Measurements from ENCODE around the gene LIX1. TPM values are rescaled to one million over a fixed set of nuclear protein-coding genes. Genes with fewer than 3 reads are reported as not detected.
"Not testable (repeated sequence)": the region's sequence is repeated elsewhere in the genome, so short reads cannot be mapped to it uniquely, and the experiment has no call there.

The LIX1 gene
- total RNA-seq, result 1 to 10 TPM in 3 of 4 donors, under 1 TPM in 1; 0.99 to 3.6 (median 2.1) TPM
- polyA plus RNA-seq, result under 1 TPM in 1 of 3 donors, not detected in 2; 0.54 TPM

GRCh38 chr5:97142521-97143254, at the start of gene LIX1:
LIX1 (minus strand) TSS chr5:97142611; CDS start chr5:97142576, 35 bp downstream.
- intact Hi-C loops (cut with DNase I), result no loop called here
- Histone ChIP-seq H3K4me3 (no peak within 1 kb of the TSS), H3K27me3 (no peaks in the 10 kb centered on the region), H3K36me3 (no peaks in the 10 kb centered on the region), H3K27ac (no peak within 1 kb of the TSS), H3K4me1 (peaks cover 0 to 5% (median 0%) of the 10 kb centered on the region in 4 donors), H3K9me3 (no peaks in the 10 kb centered on the region)
- WGBS, 2 donors, result 32 to 50% methylated on average over 6 of the region's 6 CpGs
- TF ChIP-seq POLR2AphosphoS5 (IDR thresholded peaks at IDR 0.05), result no peak
- TF ChIP-seq, protein P1, sequence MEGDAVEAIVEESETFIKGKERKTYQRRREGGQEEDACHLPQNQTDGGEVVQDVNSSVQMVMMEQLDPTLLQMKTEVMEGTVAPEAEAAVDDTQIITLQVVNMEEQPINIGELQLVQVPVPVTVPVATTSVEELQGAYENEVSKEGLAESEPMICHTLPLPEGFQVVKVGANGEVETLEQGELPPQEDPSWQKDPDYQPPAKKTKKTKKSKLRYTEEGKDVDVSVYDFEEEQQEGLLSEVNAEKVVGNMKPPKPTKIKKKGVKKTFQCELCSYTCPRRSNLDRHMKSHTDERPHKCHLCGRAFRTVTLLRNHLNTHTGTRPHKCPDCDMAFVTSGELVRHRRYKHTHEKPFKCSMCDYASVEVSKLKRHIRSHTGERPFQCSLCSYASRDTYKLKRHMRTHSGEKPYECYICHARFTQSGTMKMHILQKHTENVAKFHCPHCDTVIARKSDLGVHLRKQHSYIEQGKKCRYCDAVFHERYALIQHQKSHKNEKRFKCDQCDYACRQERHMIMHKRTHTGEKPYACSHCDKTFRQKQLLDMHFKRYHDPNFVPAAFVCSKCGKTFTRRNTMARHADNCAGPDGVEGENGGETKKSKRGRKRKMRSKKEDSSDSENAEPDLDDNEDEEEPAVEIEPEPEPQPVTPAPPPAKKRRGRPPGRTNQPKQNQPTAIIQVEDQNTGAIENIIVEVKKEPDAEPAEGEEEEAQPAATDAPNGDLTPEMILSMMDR (IDR thresholded peaks at IDR 0.05), result peak; percentile 12 to 64 (median 54)
- no peak for DNase-seq

DNA sequence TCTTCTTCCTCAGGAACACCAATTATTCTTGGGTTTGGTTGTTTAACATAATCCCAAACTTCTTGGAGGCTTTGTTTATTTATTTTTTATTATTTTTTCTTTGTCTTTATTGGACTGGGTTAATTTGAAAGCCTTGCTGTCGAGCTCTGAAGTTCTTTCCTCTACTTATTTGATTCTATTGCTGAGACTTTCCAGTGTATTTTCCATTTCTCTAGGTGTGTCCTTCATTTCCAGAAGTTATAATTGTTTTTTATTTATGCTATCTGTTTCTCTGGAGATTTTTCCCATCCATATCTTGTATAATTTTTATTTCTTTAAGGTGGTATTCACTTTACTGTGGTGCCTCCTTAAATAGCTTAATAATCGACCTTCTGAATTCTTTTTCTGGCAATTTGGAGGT, 49.5 kb upstream of the LIX1 start:
- H3K27ac ChIP-seq, result no peak overlapping the region
- H3K27me3 ChIP-seq, result no peaks in the 10 kb centered on the region
- H3K36me3 ChIP-seq, result no peaks in the 10 kb centered on the region
- H3K4me1 ChIP-seq, result no peaks in the 10 kb centered on the region
- DNase-seq, result no peak
- intact Hi-C loops (cut with DNase I), result no loop called here
- H3K4me3 ChIP-seq, result no peak overlapping the region
- TF ChIP-seq EP300 (IDR thresholded peaks at IDR 0.05), result no peak
- no peak for TF ChIP-seq POLR2AphosphoS5 (IDR thresholded peaks at IDR 0.05)
- TF ChIP-seq, protein P1 (IDR thresholded peaks at IDR 0.05), result no peak
- TF ChIP-seq POLR2A (IDR thresholded peaks at IDR 0.05), result no peak
- 83 to 90% methylated on average over 2 of the region's 2 CpGs for WGBS, 2 donors
- H3K9me3 ChIP-seq, result peaks cover 0 to 3% (median 0%) of the 10 kb centered on the region in 4 donors

DNA sequence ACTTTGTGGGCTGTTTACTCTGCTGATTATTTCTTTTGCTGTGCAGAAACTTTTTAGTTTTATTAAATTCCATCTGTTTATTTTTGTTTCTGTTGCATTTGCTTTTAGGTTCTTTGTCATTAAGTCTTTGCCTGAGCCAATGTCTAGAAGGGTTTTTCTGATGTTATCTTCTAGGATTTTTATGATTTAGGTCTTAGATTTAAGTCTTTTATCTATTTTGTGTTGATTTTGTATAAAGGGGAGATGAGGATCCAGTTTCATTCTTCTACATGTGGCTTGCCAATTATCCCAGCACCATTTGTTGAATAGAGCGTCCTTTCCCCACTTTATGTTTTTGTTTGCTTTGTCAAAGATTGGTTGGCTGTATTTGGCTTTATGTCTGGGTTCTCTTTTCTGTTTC, 47.1 kb upstream of the LIX1 start:
- H3K9me3 ChIP-seq; DNase-seq; H3K27me3 ChIP-seq; H3K4me3 ChIP-seq; H3K4me1 ChIP-seq; H3K36me3 ChIP-seq; intact Hi-C loops (cut with DNase I); H3K27ac ChIP-seq: not testable (repeated sequence)
- WGBS, 2 donors, result 91 to 94% methylated on average over 1 of the region's 1 CpG

GRCh38 chr5:97183930-97184213, 41.5 kb upstream of the LIX1 start:
- Histone ChIP-seq H3K36me3 (peaks cover 0 to 2% (median under 1%) of the 10 kb centered on the region in 4 donors), H3K27me3 (no peaks in the 10 kb centered on the region), H3K9me3 (no peaks in the 10 kb centered on the region), H3K27ac (peak overlapping the region; percentile 87 to 90 (median 89)), H3K4me3 (peak overlapping the region; percentile 64 to 86 (median 78)), H3K4me1 (peaks cover 0 to 31% (median 18%) of the 10 kb centered on the region in 4 donors)
- intact Hi-C loops (cut with DNase I), result loop anchor here (2.0 to 5.0 kb wide), 3 partner anchors 437 to 1591 kb away; partner anchors contain the start of gene CAST
- TF ChIP-seq, protein P1 (IDR thresholded peaks at IDR 0.05), result no peak
- TF ChIP-seq POLR2A (IDR thresholded peaks at IDR 0.05) (no peak), EP300 (IDR thresholded peaks at IDR 0.05) (no peak), POLR2AphosphoS5 (IDR thresholded peaks at IDR 0.05) (no peak)
- no peak for DNase-seq
- 41 to 53% methylated on average over 6 of the region's 6 CpGs for WGBS, 2 donors

- 0% methylated on average over 44 of the region's 44 CpGs for WGBS, 2 donors
Measured at GRCh38 chr5:97183100-97183929, 40.9 kb upstream of the LIX1 start, which contains the start of gene RIOK2. RIOK2 (minus strand) TSS chr5:97183247; CDS start chr5:97183191, 56 bp downstream.

More at GRCh38 chr5:97183100-97183929, 40.9 kb upstream of the LIX1 start, which contains the start of gene RIOK2:
- TF ChIP-seq POLR2AphosphoS5 (IDR thresholded peaks at IDR 0.05), result peak; percentile 77 to 79 (median 78)
- TF ChIP-seq, protein P1 (IDR thresholded peaks at IDR 0.05), result no peak
- peak; percentile 47 to 54 for TF ChIP-seq POLR2A (IDR thresholded peaks at IDR 0.05)
- no peak for TF ChIP-seq EP300 (IDR thresholded peaks at IDR 0.05)
- Histone ChIP-seq H3K27me3 (no peaks in the 10 kb centered on the region), H3K4me3 (peak within 1 kb of the TSS; percentile 64 to 86 (median 78)), H3K9me3 (no peaks in the 10 kb centered on the region), H3K36me3 (peaks cover 5 to 8% (median 6%) of the 10 kb centered on the region in 4 donors), H3K27ac (peak within 1 kb of the TSS; percentile 87 to 90 (median 89)), H3K4me1 (peaks cover 0 to 31% (median 18%) of the 10 kb centered on the region in 4 donors)
- intact Hi-C loops (cut with DNase I), result loop anchor here (2.0 to 5.0 kb wide), 3 partner anchors 436 to 1591 kb away; partner anchors contain the start of gene CAST
- DNase-seq, result peak; percentile 95
